Vagina (tissue), 2 donors: Measurements from ENCODE around the gene PI4KB. TPM values are rescaled to one million over a fixed set of nuclear protein-coding genes. Genes with fewer than 3 reads are reported as not detected.

ENCODE experiments used
- DNase-seq, 2 donors: peaks; one replicate each; pipeline ENCODE4 v3.0.0-alpha.2; 2017; ENCODE audit errors: extremely low spot score in 2 of 2
- H3K27ac ChIP-seq: fragments of 200-600 bp; sonication (generic); one replicate; pipeline ENCODE4 v1.5.1; 2019
- H3K27me3 ChIP-seq: fragments of 200-600 bp; sonication (generic); one replicate; pipeline ENCODE4 v1.5.1; 2019
- H3K36me3 ChIP-seq, 2 donors: fragments of 200-600 bp; sonication (generic); one replicate each; pipeline ENCODE4 v1.5.1; 2017 to 2019
- H3K4me1 ChIP-seq: fragments of 200-600 bp; sonication (generic); one replicate; pipeline ENCODE4 v1.5.1; 2019
- H3K4me3 ChIP-seq, 2 donors: fragments of 200-600 bp; sonication (generic); 1 replicate in 1 of 2; 2 replicates in 1 of 2; pipeline ENCODE4 v1.5.1; 2016 to 2019
- H3K9me3 ChIP-seq: fragments of 200-600 bp; sonication (generic); one replicate; pipeline ENCODE4 v1.5.1; 2019
- POLR2A ChIP-seq, 2 donors: fragments of 450-650 bp; IDR thresholded peaks; one replicate each; pipeline ENCODE4 v1.6.1; 2017; ENCODE audit warnings: antibody characterized with exemption in 2 of 2, mild to moderate bottlenecking in 2 of 2, moderate library complexity in 2 of 2
- POLR2AphosphoS5 ChIP-seq, 2 donors: sonication (generic); formaldehyde crosslinking; IDR thresholded peaks; one replicate each; pipeline ENCODE4 v1.9.0; 2017; ENCODE audit warnings: antibody characterized with exemption in 2 of 2, mild to moderate bottlenecking in 2 of 2, low read depth in 1 of 2; ENCODE audit not compliant: insufficient read depth in 1 of 2
- intact Hi-C: fragments of 100-400 bp; cut with DNase I; formaldehyde crosslinking; loops from one replicate; pipeline ENCODE4 v1.15.1; 2023
- total RNA-seq: library from RNA; depleted of rRNA; stranded (reverse); fragments of >200 nt; gene quantifications from one replicate; pipeline ENCODE4 v1.2.3, GENCODE V29; 2016
- TF ChIP-seq, protein P1 (sequence below), 3 experiments: fragments of 450-650 bp in 2 of 3; fragments of 200-600 bp in 1 of 3; sonication (generic) in 1 of 3; IDR thresholded peaks; one replicate each; pipeline ENCODE4 v1.5.1; 2017 to 2019; ENCODE audit warnings: antibody characterized with exemption in 3 of 3, mild to moderate bottlenecking in 2 of 3, moderate library complexity in 2 of 3

The PI4KB gene
- 69.0 TPM for total RNA-seq

DNA sequence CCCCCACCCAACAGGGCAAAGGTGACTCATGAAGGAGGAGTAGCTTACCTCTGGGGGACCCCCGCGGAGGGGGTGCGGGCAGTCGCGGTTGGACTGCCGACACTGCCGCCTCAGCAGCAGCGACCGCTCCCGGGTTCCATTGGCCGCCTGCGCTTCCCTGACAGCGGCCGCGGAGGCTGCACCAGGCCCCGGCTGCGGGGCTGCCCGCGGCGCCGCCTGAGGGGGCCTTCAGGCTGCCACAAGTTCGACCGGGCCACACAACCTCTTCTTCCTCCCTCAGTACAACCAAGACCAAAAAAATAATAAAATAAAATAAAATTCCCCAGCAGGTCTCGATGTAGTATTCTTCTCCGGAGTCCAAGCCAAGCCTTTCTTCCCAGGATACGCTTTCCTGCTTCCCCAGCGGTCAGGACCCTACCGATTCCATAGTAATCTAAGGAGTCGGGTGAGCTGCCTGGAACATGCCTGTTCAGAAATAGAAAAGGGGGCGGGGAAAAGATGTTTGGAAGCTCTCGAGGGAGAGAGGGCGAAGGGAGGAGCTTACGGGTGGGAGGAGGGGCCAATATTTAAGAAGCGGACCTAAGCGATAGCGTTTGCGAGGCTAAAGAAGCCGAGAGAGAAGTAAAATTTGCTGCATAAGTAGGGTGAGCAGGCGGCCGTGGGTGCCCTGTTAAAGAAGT, at the start of gene PI4KB:
TSS of gene PI4KB (minus strand) at position 194 of the 680 bp plus-strand sequence. CDS start 10,935 bp downstream, outside the sequence.
- Histone ChIP-seq H3K27ac (peak within 1 kb of the TSS; percentile 92), H3K4me3 (peak within 1 kb of the TSS; percentile 62 to 86), H3K4me1 (peaks cover 45% of the 10 kb centered on the region), H3K27me3 (no peaks in the 10 kb centered on the region), H3K36me3 (peaks cover 0 to 25% of the 10 kb centered on the region in 2 donors), H3K9me3 (no peaks in the 10 kb centered on the region)
- TF ChIP-seq, protein P1, sequence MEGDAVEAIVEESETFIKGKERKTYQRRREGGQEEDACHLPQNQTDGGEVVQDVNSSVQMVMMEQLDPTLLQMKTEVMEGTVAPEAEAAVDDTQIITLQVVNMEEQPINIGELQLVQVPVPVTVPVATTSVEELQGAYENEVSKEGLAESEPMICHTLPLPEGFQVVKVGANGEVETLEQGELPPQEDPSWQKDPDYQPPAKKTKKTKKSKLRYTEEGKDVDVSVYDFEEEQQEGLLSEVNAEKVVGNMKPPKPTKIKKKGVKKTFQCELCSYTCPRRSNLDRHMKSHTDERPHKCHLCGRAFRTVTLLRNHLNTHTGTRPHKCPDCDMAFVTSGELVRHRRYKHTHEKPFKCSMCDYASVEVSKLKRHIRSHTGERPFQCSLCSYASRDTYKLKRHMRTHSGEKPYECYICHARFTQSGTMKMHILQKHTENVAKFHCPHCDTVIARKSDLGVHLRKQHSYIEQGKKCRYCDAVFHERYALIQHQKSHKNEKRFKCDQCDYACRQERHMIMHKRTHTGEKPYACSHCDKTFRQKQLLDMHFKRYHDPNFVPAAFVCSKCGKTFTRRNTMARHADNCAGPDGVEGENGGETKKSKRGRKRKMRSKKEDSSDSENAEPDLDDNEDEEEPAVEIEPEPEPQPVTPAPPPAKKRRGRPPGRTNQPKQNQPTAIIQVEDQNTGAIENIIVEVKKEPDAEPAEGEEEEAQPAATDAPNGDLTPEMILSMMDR (IDR thresholded peaks at IDR 0.05), result no peak
- TF ChIP-seq POLR2AphosphoS5 (IDR thresholded peaks at IDR 0.05; ENCODE audit: insufficient read depth in 1 of 2, low read depth in 1 of 2), result peak; percentile 73 to 97
- no peak for TF ChIP-seq POLR2A (IDR thresholded peaks at IDR 0.05)
- intact Hi-C loops, result loop anchor here (1.0 kb wide), 1 partner anchor 45 kb away; the partner anchor contains the start of gene ZNF687
- DNase-seq, result peak in 1 of 2 donors; percentile 98

DNA sequence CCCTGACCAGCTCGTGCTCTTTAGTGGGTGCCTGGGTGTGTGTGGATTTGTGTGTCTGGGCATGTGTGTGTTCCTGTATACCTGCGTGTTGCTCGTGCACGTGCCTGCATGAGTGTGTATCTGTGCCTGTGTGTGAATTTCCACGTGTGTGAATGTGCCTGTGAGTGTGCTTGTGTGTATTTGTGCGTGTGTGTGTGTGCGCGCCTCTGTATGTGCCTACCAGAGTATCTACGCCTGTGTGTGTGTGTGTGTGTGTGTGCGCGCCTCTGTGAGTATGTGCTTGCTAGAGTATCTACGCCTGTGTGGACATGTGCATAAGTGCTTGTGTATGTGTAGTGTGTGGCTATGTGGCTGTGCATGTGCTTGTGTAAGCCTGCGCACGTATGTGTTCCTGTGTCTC, 46.0 kb upstream of the PI4KB start:
- Histone ChIP-seq H3K36me3 (no peaks in the 10 kb centered on the region), H3K4me1 (peaks cover 56% of the 10 kb centered on the region), H3K27me3 (no peaks in the 10 kb centered on the region), H3K27ac (peak overlapping the region; percentile 80), H3K9me3 (no peaks in the 10 kb centered on the region), H3K4me3 (no peak overlapping the region)
- intact Hi-C loops, result no loop called here
- DNase-seq, result no peak
- TF ChIP-seq POLR2AphosphoS5 (IDR thresholded peaks at IDR 0.05; ENCODE audit: insufficient read depth in 1 of 2, low read depth in 1 of 2) (no peak), POLR2A (IDR thresholded peaks at IDR 0.05) (no peak)
- TF ChIP-seq, protein P1 (IDR thresholded peaks at IDR 0.05), result no peak

DNA sequence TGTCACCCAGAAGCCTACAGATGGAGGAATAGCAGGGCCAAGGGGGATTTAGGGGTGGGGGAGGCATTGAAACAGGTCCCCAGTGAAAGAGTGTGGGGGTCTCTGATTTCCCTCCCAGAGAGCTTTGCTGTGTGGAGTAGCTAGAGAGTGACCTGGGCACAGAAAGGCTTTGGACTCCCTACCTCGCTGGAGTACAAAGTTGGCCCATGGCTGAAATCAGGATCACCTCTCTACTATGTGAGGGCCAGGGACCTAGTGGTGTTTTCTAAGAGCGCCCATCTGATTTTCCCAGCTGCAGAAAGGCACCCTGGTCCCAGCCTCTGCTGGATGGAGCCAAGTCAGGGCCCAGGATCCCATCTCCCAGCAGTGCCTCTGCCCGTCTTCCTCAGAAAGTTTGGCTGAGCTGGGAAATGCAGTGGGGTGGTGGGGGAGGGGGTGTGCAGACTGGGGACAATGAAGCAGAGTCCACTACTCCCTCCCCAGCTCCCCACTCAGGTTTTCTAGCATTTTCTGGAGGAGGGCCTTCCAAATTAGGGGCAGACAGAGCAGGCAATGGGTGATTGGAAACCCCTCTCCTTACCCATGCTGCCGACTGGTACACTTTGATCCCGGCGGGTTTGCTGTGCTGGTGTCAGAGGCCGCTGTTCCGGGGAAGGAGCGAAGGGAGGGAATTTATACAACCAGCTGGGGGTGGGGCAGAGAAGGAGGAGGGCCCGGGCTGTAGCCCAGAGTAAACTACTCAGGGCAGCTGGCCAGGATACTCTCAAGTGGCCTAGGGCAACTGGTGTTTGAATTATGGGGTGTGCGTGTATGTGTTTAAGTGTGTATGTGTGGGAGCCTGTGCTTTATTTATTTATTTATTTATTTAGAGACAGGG, 45.1 kb upstream of the PI4KB start, which contains the start of gene SELENBP1:
TSS of gene SELENBP1 (minus strand) at position 648 of the 877 bp plus-strand sequence. CDS start at position 584, 64 bp downstream.
- peak within 1 kb of the TSS; percentile 43 to 48 for H3K4me3 ChIP-seq
- peaks cover 56% of the 10 kb centered on the region for H3K4me1 ChIP-seq
- H3K36me3 ChIP-seq, result no peaks in the 10 kb centered on the region
- no peaks in the 10 kb centered on the region for H3K9me3 ChIP-seq
- intact Hi-C loops, result no loop called here
- peak within 1 kb of the TSS; percentile 80 for H3K27ac ChIP-seq
- H3K27me3 ChIP-seq, result no peaks in the 10 kb centered on the region
- TF ChIP-seq, protein P1 (IDR thresholded peaks at IDR 0.05), result no peak
- TF ChIP-seq POLR2AphosphoS5 (IDR thresholded peaks at IDR 0.05; ENCODE audit: insufficient read depth in 1 of 2, low read depth in 1 of 2) (peak; percentile 56 to 85), POLR2A (IDR thresholded peaks at IDR 0.05) (peak in 1 of 2 donors; percentile 72)
- DNase-seq, result no peak

DNA sequence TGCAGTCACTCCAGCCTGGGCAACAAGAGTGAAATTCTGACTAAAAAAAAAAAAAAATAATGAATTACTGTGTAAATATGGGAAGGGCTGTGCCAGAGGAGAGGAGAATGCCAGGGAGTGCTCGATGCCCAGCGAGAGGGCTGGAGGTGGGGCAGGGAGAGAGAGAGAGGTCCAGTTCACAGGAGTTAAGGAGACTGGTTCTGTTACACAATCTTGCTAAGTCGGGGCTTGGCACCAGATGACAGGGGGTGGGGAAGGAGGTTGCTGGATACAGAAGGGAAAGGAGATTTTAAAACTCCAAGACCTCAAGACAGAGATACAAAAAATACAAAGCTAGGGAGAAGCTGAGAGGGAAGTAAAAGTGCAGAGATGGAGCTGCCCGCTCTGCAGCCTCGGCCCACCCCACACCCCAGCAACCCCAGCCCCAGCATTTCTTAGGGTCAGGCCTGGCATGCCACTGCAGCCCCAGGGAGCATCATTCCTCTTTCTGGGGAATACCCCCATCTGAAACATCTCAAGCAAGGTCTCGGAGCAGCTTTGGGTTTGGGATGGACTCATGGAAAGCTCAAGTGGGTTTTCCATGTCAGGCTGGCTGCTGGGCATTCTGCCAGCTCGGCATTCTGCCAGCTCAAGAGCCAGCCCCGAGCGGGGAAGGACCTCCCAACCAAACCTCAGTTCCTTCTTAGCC, 44.3 kb upstream of the PI4KB start:
- peak overlapping the region; percentile 80 for H3K27ac ChIP-seq
- intact Hi-C loops, result no loop called here
- H3K4me1 ChIP-seq, result peaks cover 56% of the 10 kb centered on the region
- H3K36me3 ChIP-seq, result no peaks in the 10 kb centered on the region
- H3K27me3 ChIP-seq, result no peaks in the 10 kb centered on the region
- TF ChIP-seq POLR2AphosphoS5 (IDR thresholded peaks at IDR 0.05; ENCODE audit: insufficient read depth in 1 of 2, low read depth in 1 of 2) (no peak), POLR2A (IDR thresholded peaks at IDR 0.05) (no peak)
- TF ChIP-seq, protein P1 (IDR thresholded peaks at IDR 0.05), result no peak
- no peaks in the 10 kb centered on the region for H3K9me3 ChIP-seq
- peak overlapping the region; percentile 43 to 48 for H3K4me3 ChIP-seq
- DNase-seq, result no peak
